ENCODE results near the gene MPP7.

GRCh38 chr10:28273343-28273742, 29.5 kb downstream of the MPP7 start:
- TF ChIP-seq POLR2AphosphoS5 (IDR thresholded peaks at IDR 0.05): no peak
- no peak for TF ChIP-seq CTCF (IDR thresholded peaks at IDR 0.05)
- no peak for TF ChIP-seq POLR2A (IDR thresholded peaks at IDR 0.05)

Data from suprapubic skin (tissue), 4 donors.